8988T (cell line): Measurements from ENCODE around the gene OR11L1.

Experiments used
- DNase-seq: peaks from one replicate; pipeline ENCODE4 v3.0.0; 2011

Gene OR11L1

GRCh38 chr1:247841796-247842195 is at the start of gene OR11L1:
Gene OR11L1, minus strand, starts transcription at chr1:247841896. Its CDS starts 0 bp downstream, at chr1:247841896.
- no peak for DNase-seq

GRCh38 chr1:247884797-247885413 is 43.2 kb upstream of the OR11L1 start:
- no peak for DNase-seq

- DNase-seq: no peak
Observed at GRCh38 chr1:247883346-247883745, 41.6 kb upstream of the OR11L1 start.

- no peak for DNase-seq
Observed at GRCh38 chr1:247865416-247865815, 23.7 kb upstream of the OR11L1 start.

- DNase-seq: no peak
Observed at GRCh38 chr1:247864644-247865043, 22.9 kb upstream of the OR11L1 start.

GRCh38 chr1:247862756-247863155 is 21.1 kb upstream of the OR11L1 start:
- no peak for DNase-seq

GRCh38 chr1:247857985-247858619 is 16.4 kb upstream of the OR11L1 start:
- DNase-seq: no peak

GRCh38 chr1:247857069-247857984 is 15.6 kb upstream of the OR11L1 start, which contains the start of gene TRIM58:
Gene TRIM58, plus strand, starts transcription at chr1:247857187. Its CDS starts 60 bp downstream, at chr1:247857247.
- DNase-seq: no peak

GRCh38 chr1:247855911-247856310 is 14.2 kb upstream of the OR11L1 start:
- no peak for DNase-seq

GRCh38 chr1:247854899-247855545 is 13.3 kb upstream of the OR11L1 start:
- DNase-seq: no peak

- no peak for DNase-seq
Observed at GRCh38 chr1:247849616-247850015, 7.9 kb upstream of the OR11L1 start.

- DNase-seq: no peak
Observed at GRCh38 chr1:247848346-247848745, 6.7 kb upstream of the OR11L1 start.

GRCh38 chr1:247845693-247846017 is 4.0 kb upstream of the OR11L1 start:
- no peak for DNase-seq

GRCh38 chr1:247845011-247845692 is 3.5 kb upstream of the OR11L1 start:
- no peak for DNase-seq

- no peak for DNase-seq
Observed at GRCh38 chr1:247843411-247843810, 1.7 kb upstream of the OR11L1 start.

GRCh38 chr1:247840818-247841217 is 878 bp downstream of the OR11L1 start:
- DNase-seq: no peak

- DNase-seq: no peak
Observed at GRCh38 chr1:247833601-247834000, 8.1 kb downstream of the OR11L1 start.

GRCh38 chr1:247829656-247830055 is 12.0 kb downstream of the OR11L1 start:
- DNase-seq: no peak

GRCh38 chr1:247825362-247825761 is 16.3 kb downstream of the OR11L1 start:
- DNase-seq: no peak

- no peak for DNase-seq
Observed at GRCh38 chr1:247824023-247824422, 17.7 kb downstream of the OR11L1 start, which contains the start of gene OR14A16. Gene OR14A16, minus strand, starts transcription at chr1:247824119. Its CDS starts 8,390 bp downstream, at chr1:247815729.

- DNase-seq: no peak
Observed at GRCh38 chr1:247822060-247822459, 19.6 kb downstream of the OR11L1 start.

- no peak for DNase-seq
Observed at GRCh38 chr1:247812637-247813036, 29.1 kb downstream of the OR11L1 start.

- DNase-seq: no peak
Observed at GRCh38 chr1:247797518-247797917, 44.2 kb downstream of the OR11L1 start.
